BJ (cell line): ENCODE measurements around the gene NUAK1. TPM values are rescaled to one million over a fixed set of nuclear protein-coding genes. Genes with fewer than 3 reads are reported as not detected.

Experiments used
- CTCF ChIA-PET: fragments of 350-600 bp; formaldehyde crosslinking; extraction: SDS; loops from one replicate; lab custom pipeline; 2021; ENCODE audit warnings: antibody characterized with exemption, inconsistent platforms; lab: Yijun Ruan, JAX
- POLR2A ChIA-PET: fragments of 300-600 bp; sonication (Branson Sonifier 250); formaldehyde crosslinking; extraction: SDS; loops from one replicate; lab custom pipeline; 2021; ENCODE audit warnings: antibody characterized with exemption; lab: Charles Lee
- DNase-seq: peaks from one replicate; pipeline ENCODE4 v3.0.0-alpha.2; 2011; ENCODE audit warnings: low read depth
- H3K27me3 ChIP-seq: 2 replicates; pipeline ENCODE4 v1.6.0; 2011; ENCODE audit warnings: low read length; ENCODE audit not compliant: control insufficient read depth, insufficient read depth
- H3K36me3 ChIP-seq: 2 replicates; pipeline ENCODE4 v1.5.1; 2011; ENCODE audit warnings: low read length; ENCODE audit not compliant: control insufficient read depth, insufficient read depth
- H3K4me3 ChIP-seq: 2 replicates; pipeline ENCODE4 v1.5.1; 2011; ENCODE audit warnings: low read depth, mild to moderate bottlenecking, control low read depth, low read length
- CTCF ChIP-seq: IDR thresholded peaks from 2 replicates; pipeline ENCODE4 v1.5.1; 2011; ENCODE audit warnings: low read depth, mild to moderate bottlenecking, control low read depth, inconsistent platforms, low read length, moderate library complexity; ENCODE audit not compliant: insufficient read depth
- polyA plus RNA-seq: library from polyadenylated mRNA; depleted of rRNA; stranded (reverse); fragments of >200 nt; gene quantifications from 2 replicates; pipeline ENCODE4 v1.2.3, GENCODE V29; 2011

The NUAK1 gene
- polyA plus RNA-seq, 1 experiment = 37.0 TPM

- DNase-seq = no peak
- Histone ChIP-seq H3K4me3 (peak overlapping the region; percentile 22), H3K36me3 (no peaks in the 10 kb centered on the region), H3K27me3 (no peaks in the 10 kb centered on the region)
- CTCF ChIA-PET = interaction anchor here (0.6 to 6.5 kb wide), 44 partner anchors 9 to 731 kb away, joined by 3 to 57 read pairs (median 4); no protein-coding TSS in a partner anchor
- TF ChIP-seq CTCF = no peak
- POLR2A ChIA-PET = interaction anchor here (0.8 to 0.9 kb wide), 3 partner anchors 61 to 158 kb away, joined by 3 to 5 read pairs (median 4); no protein-coding TSS in a partner anchor
Observed at GRCh38 chr12:106135781-106136180, 3.0 kb downstream of the NUAK1 start.

- Histone ChIP-seq H3K4me3 (no peak overlapping the region), H3K36me3 (no peaks in the 10 kb centered on the region), H3K27me3 (no peaks in the 10 kb centered on the region)
- POLR2A ChIA-PET = interaction anchor here (0.6 kb wide), 1 partner anchor 44 kb away, joined by 3 read pairs; no protein-coding TSS in a partner anchor
- TF ChIP-seq CTCF = no peak
- no peak for DNase-seq
- CTCF ChIA-PET = interaction anchor here (0.6 to 5.4 kb wide), 7 partner anchors 23 to 715 kb away, joined by 3 to 57 read pairs (median 8); no protein-coding TSS in a partner anchor
Observed at GRCh38 chr12:106135075-106135474, 3.7 kb downstream of the NUAK1 start.

- Histone ChIP-seq H3K4me3 (no peak overlapping the region), H3K36me3 (no peaks in the 10 kb centered on the region), H3K27me3 (no peaks in the 10 kb centered on the region)
- ChIA-PET CTCF (interaction anchor here (0.6 to 5.4 kb wide), 9 partner anchors 14 to 715 kb away, joined by 3 to 57 read pairs (median 3); no protein-coding TSS in a partner anchor), POLR2A (interaction anchor here (0.6 to 0.9 kb wide), 3 partner anchors 44 to 151 kb away, joined by 3 read pairs; no protein-coding TSS in a partner anchor)
- no peak for DNase-seq
- TF ChIP-seq CTCF = no peak
Observed at GRCh38 chr12:106134294-106134949, 4.3 kb downstream of the NUAK1 start.

- DNase-seq = no peak
- ChIA-PET POLR2A (interaction anchor here (0.6 to 0.9 kb wide), 2 partner anchors 103 to 150 kb away, joined by 3 read pairs; no protein-coding TSS in a partner anchor), CTCF (interaction anchor here (0.6 to 4.9 kb wide), 7 partner anchors 17 to 713 kb away, joined by 3 to 26 read pairs (median 3); no protein-coding TSS in a partner anchor)
- no peaks in the 10 kb centered on the region for H3K36me3 ChIP-seq
- no peak for TF ChIP-seq CTCF
- H3K27me3 ChIP-seq = no peaks in the 10 kb centered on the region
- H3K4me3 ChIP-seq = no peak overlapping the region
Observed at GRCh38 chr12:106133136-106134087, 5.3 kb downstream of the NUAK1 start.
